Lung (tissue), 12 donors: ENCODE results near the gene ASB18. TPM values are rescaled to one million over a fixed set of nuclear protein-coding genes. Genes with fewer than 3 reads are reported as not detected.

ENCODE experiments used
- ATAC-seq: fragments of 200-7000 bp; cut with Tn5 transposase; one replicate; pipeline ENCODE4 v1.9.1; 2020; ENCODE audit warnings: moderate number of reproducible peaks; ENCODE audit not compliant: insufficient read depth, low FRiP score
- DNase-seq, 3 donors: peaks; one replicate each; pipeline ENCODE4 v3.0.0-alpha.2; 2013 to 2017
- H3K27ac ChIP-seq, 2 donors: one replicate each; pipeline ENCODE4 v1.5.1; 2013; ENCODE audit warnings: mild to moderate bottlenecking in 2 of 2, moderate library complexity in 2 of 2, control low read depth in 1 of 2, inconsistent platforms in 1 of 2, low read depth in 1 of 2, low read length in 1 of 2
- H3K27me3 ChIP-seq, 3 donors: one replicate each; pipeline ENCODE4 v1.5.1; 2013; ENCODE audit warnings: low read length in 2 of 3; ENCODE audit not compliant: control insufficient read depth in 3 of 3, insufficient read depth in 3 of 3
- H3K36me3 ChIP-seq, 4 donors: one replicate each; pipeline ENCODE4 v1.5.1; 2013; ENCODE audit warnings: low read length in 4 of 4, mild to moderate bottlenecking in 1 of 4, moderate library complexity in 1 of 4; ENCODE audit not compliant: control insufficient read depth in 4 of 4, insufficient read depth in 4 of 4
- H3K4me1 ChIP-seq, 5 donors: one replicate each; pipeline ENCODE4 v1.5.1; 2013; ENCODE audit warnings: low read length in 5 of 5, mild to moderate bottlenecking in 2 of 5, moderate library complexity in 1 of 5; ENCODE audit not compliant: control insufficient read depth in 5 of 5, insufficient read depth in 5 of 5
- H3K4me3 ChIP-seq: one replicate; pipeline ENCODE4 v1.5.1; 2013; ENCODE audit warnings: mild to moderate bottlenecking, control low read depth, moderate library complexity
- H3K9ac ChIP-seq, 2 donors: one replicate each; pipeline ENCODE4 v1.5.1; 2013; ENCODE audit warnings: low read length in 2 of 2, control low read depth in 1 of 2; ENCODE audit not compliant: insufficient read depth in 1 of 2
- H3K9me3 ChIP-seq, 4 donors: one replicate each; pipeline ENCODE4 v1.5.1; 2013; ENCODE audit warnings: low read length in 3 of 4, mild to moderate bottlenecking in 1 of 4, moderate library complexity in 1 of 4; ENCODE audit not compliant: control insufficient read depth in 4 of 4, insufficient read depth in 3 of 4
- WGBS, 2 donors: extraction: QIAGEN DNeasy Blood & Tissue Kit; methylation state at CpG; one replicate each; pipeline ENCODE4 v1.1.7; 2013; 5-methylcytosine and 5-hydroxymethylcytosine counted together
- polyA plus RNA-seq, 2 donors: library from polyadenylated mRNA; stranded (reverse); fragments of 200-250 nt; gene quantifications; one replicate each; pipeline ENCODE4 v1.2.1, GENCODE V29; 2013
- total RNA-seq, 2 donors: library from RNA; depleted of rRNA in 1 of 2; stranded (reverse); fragments of >200 nt in 1 of 2; gene quantifications; one replicate each; pipeline ENCODE4 v1.2.1, GENCODE V29; 2014 to 2021
- TF ChIP-seq, protein P1 (sequence below): IDR thresholded peaks from 2 replicates; pipeline ENCODE4 v1.5.1; 2012; ENCODE audit warnings: mild to moderate bottlenecking; ENCODE audit errors: control extremely low read depth, extremely low read depth
- donor health status: control.
- donor health status: control.
- donor health status: Bipolar disorder and iron deficiency.
- donor health status: healthy.
- donor health status: DM: yes; HTN: yes; CAD: no.

Gene ASB18
- total and polyA plus RNA-seq, 4 donors = not detected

DNA sequence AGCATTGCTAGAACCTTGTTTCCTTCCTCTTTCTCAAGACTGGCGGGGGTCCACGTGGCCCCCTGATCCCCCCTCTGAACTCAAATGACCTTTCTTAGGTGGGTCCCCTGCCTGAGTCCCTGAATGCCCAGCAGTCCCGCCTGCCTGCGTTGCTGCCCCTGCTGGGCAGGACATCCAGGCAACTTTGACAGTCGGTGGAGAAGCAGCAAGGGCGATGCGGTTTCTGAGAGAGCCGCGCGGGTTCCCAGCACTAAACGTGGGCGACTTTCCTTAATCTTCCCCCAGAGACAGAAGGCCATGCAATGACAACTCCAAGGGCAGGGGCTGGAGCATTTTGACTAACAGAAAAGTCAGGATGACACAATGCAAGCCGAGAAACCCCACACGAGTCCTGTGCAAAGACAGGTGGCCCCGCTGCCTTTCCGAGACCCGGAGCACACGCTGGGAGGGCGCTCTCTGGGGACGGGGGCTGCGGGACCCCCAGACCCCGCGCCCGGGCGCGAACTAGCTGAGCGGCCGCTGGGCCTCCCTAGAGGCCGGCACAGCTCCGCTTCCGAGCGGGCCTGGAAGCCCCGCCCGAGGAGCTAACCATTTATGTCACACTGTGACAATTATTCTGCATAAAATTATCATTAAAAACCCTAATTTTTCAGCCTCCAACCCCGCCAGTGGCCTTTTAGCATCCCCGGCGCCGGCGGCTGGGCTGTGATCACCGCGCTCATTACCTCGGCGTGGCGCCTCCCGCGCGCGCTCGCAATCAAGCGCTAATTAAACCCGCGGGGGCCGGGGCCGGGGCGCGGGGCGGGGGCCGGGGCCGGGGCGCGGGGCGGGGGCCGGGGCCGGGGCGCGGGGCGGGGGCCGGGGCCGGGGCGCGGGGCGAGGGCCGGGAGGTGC is 27.4 kb downstream of the ASB18 start:
- 4 to 5% methylated on average over 59 to 73 of the region's 73 CpGs for WGBS, 2 donors
- H3K27me3 ChIP-seq = peaks cover 6 to 59% (median 55%) of the 10 kb centered on the region in 3 donors
- H3K9ac ChIP-seq = no peak overlapping the region

DNA sequence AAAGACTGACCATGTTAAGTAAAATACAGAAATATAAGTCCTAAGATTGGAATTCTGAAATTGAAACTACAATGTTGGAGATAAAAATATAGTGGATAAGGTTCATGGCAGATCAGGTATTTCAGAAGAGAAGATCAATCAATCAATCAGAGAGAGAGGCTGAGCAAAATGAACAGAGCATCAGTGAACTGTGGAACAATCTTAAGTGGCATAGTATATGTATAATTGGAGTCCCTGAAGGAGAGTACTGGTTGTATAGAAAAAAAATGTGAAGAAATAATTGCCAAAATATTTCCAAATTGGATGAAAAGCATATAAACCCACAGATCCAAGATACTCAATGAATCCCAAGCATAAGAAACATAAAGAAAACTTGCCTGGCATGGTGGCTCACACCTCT is 35.0 kb downstream of the ASB18 start:
- Histone ChIP-seq H3K4me3 (no peak overlapping the region), H3K4me1 (no peaks in the 10 kb centered on the region)
- no peak for DNase-seq

More for the DNA sequence above, 27.4 kb downstream of the ASB18 start:
- peaks cover 0 to 9% (median 5%) of the 10 kb centered on the region in 5 donors for H3K4me1 ChIP-seq
- no peak for ATAC-seq
- TF ChIP-seq, protein P1, sequence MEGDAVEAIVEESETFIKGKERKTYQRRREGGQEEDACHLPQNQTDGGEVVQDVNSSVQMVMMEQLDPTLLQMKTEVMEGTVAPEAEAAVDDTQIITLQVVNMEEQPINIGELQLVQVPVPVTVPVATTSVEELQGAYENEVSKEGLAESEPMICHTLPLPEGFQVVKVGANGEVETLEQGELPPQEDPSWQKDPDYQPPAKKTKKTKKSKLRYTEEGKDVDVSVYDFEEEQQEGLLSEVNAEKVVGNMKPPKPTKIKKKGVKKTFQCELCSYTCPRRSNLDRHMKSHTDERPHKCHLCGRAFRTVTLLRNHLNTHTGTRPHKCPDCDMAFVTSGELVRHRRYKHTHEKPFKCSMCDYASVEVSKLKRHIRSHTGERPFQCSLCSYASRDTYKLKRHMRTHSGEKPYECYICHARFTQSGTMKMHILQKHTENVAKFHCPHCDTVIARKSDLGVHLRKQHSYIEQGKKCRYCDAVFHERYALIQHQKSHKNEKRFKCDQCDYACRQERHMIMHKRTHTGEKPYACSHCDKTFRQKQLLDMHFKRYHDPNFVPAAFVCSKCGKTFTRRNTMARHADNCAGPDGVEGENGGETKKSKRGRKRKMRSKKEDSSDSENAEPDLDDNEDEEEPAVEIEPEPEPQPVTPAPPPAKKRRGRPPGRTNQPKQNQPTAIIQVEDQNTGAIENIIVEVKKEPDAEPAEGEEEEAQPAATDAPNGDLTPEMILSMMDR = no peak
- no peak for DNase-seq
- H3K27ac ChIP-seq = peak overlapping the region in 1 of 2 donors; percentile 74
- H3K36me3 ChIP-seq = no peaks in the 10 kb centered on the region
- H3K9me3 ChIP-seq = peaks cover 0 to 10% (median under 1%) of the 10 kb centered on the region in 4 donors
- no peak overlapping the region for H3K4me3 ChIP-seq

DNA sequence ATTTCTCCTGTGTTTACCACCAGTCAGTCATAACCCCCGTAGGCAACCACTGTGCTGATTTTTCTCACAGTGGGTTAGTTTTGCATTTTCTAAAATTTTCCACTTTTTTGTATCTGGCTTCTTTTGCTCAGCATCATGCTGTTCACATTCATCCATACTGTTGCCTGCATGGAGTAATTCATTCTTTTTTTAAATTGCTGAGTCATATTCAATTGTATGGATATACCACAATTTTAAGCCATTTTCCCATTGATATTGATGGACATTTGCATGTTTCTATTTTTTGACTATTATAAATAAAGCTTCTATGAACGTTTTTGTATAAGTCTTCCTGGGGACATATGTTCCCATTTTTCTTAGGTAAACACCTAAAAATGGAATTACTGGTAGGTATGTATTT is 40.5 kb downstream of the ASB18 start:
- Histone ChIP-seq H3K36me3 (no peaks in the 10 kb centered on the region), H3K4me1 (no peaks in the 10 kb centered on the region), H3K27ac (no peak overlapping the region), H3K9me3 (peaks cover 0 to 15% (median 4%) of the 10 kb centered on the region in 4 donors), H3K9ac (no peak overlapping the region), H3K27me3 (peaks cover 0 to 4% (median 0%) of the 10 kb centered on the region in 3 donors), H3K4me3 (no peak overlapping the region)
- WGBS, 2 donors = 58 to 63% methylated on average over 2 of the region's 2 CpGs
- TF ChIP-seq, protein P1 = no peak
- DNase-seq (no peak), ATAC-seq (no peak)

More for the DNA sequence above, 35.0 kb downstream of the ASB18 start:
- TF ChIP-seq, protein P1 = no peak
- Histone ChIP-seq H3K36me3 (no peaks in the 10 kb centered on the region), H3K9ac (no peak overlapping the region), H3K27ac (no peak overlapping the region), H3K27me3 (peaks cover 0 to 5% (median 0%) of the 10 kb centered on the region in 3 donors), H3K9me3 (peaks cover 0 to 18% (median 10%) of the 10 kb centered on the region in 4 donors)
- no peak for ATAC-seq
